K562 (cell line): Measurements from ENCODE around the gene RPL36AL.

Experiments used
- CTCF ChIP-seq, 3 experiments: IDR thresholded peaks in 2 of 3; conservative IDR thresholded peaks in 1 of 3; 2 replicates each; pipeline ENCODE4 v1.5.1; 2011 to 2012; ENCODE audit warnings: low read length in 3 of 3, mild to moderate bottlenecking in 3 of 3, control low read depth in 2 of 3, improper control_type of control experiment in 1 of 3, inconsistent platforms in 1 of 3, low read depth in 1 of 3, mixed read lengths in 1 of 3, moderate library complexity in 1 of 3; ENCODE audit not compliant: insufficient read depth in 2 of 3
- MAX ChIP-seq: sonication (generic); formaldehyde crosslinking; IDR thresholded peaks from 2 replicates; pipeline ENCODE4 v1.9.0; 2022; ENCODE audit warnings: mild to moderate bottlenecking, missing genetic modification reagents
- SMARCA5 ChIP-seq: fragments of 450-650 bp; IDR thresholded peaks from 2 replicates; pipeline ENCODE4 v1.6.1; 2016
- YY1 ChIP-seq, 3 experiments: IDR thresholded peaks; 2 replicates each; pipeline ENCODE4 v1.6.1; 2011; ENCODE audit warnings: low read length in 2 of 3, mild to moderate bottlenecking in 2 of 3, moderate library complexity in 2 of 3, borderline replicate concordance in 1 of 3, control low read depth in 1 of 3, low read depth in 1 of 3; ENCODE audit not compliant: insufficient read depth in 3 of 3, insufficient replicate concordance in 2 of 3, control insufficient read depth in 1 of 3, insufficient read length in 1 of 3; ENCODE audit errors: extremely low read depth in 1 of 3

GRCh38 chr14:49640540-49641417 is 20.4 kb upstream of the RPL36AL start:
- TF ChIP-seq CTCF (IDR thresholded peaks at IDR 0.05 in 2 of 3, conservative IDR thresholded peaks at IDR 0.05 in 1 of 3; ENCODE audit: insufficient read depth in 2 of 3, low read depth in 1 of 3, low read length in 3 of 3) (no peak), MAX (CRISPR knock-in tag) (no peak), YY1 (IDR thresholded peaks at IDR 0.05; ENCODE audit: borderline replicate concordance in 1 of 3, control insufficient read depth in 1 of 3, extremely low read depth in 1 of 3, insufficient read depth in 3 of 3, insufficient read length in 1 of 3, insufficient replicate concordance in 2 of 3, low read depth in 1 of 3, low read length in 2 of 3) (no peak), SMARCA5 (no peak)
